Astrocyte of the cerebellum (primary cell): ENCODE measurements around the gene MUS81.
A peak's percentile ranks its signal among the peaks of the same experiment; 100 is the strongest.

Experiments used
- DNase-seq: peaks from one replicate; pipeline ENCODE4 v3.0.0-alpha.2; 2011; ENCODE audit warnings: low read depth
- H3K4me3 ChIP-seq: 2 replicates; pipeline ENCODE4 v1.5.1; 2011; ENCODE audit warnings: mild to moderate bottlenecking, low read depth, low read length, moderate library complexity
- CTCF ChIP-seq: IDR thresholded peaks from 2 replicates; pipeline ENCODE4 v1.5.1; 2012; ENCODE audit warnings: low read length, low read depth, moderate library complexity, mild to moderate bottlenecking; ENCODE audit errors: missing control alignments
- in situ Hi-C: cut with HindIII; loops from 2 replicates; pipeline ENCODE4 v1.10.0; 2017; ENCODE audit warnings: low sequenced_read_pairs

MUS81 gene

GRCh38 chr11:65915101-65915820, 55.0 kb downstream of the MUS81 start:
- no peak for TF ChIP-seq CTCF
- H3K4me3 ChIP-seq: no peak overlapping the region
- in situ Hi-C loops: no loop called here
- no peak for DNase-seq

- in situ Hi-C loops: no loop called here
Measured at GRCh38 chr11:65915821-65916251, 55.6 kb downstream of the MUS81 start.

More at GRCh38 chr11:65915821-65916251, 55.6 kb downstream of the MUS81 start:
- H3K4me3 ChIP-seq: peak overlapping the region; percentile 13
- TF ChIP-seq CTCF: no peak
- DNase-seq: peak; percentile 84
